ENCODE data around the gene SS18L1. TPM values are rescaled to one million over a fixed set of nuclear protein-coding genes. Genes with fewer than 3 reads are reported as not detected.

SS18L1 gene
- total and polyA plus RNA-seq, 2 experiments from 2014 or later = 2.1 to 13.0 TPM

GRCh38 chr20:62126141-62126540 lies 17.4 kb upstream of the SS18L1 start:
- H3K9me2 ChIP-seq (replicated peaks; ENCODE audit: insufficient read depth) = no peaks in the 10 kb centered on the region
- no peak overlapping the region for H3K27ac ChIP-seq
- H3K4me2 ChIP-seq = no peak overlapping the region
- TF ChIP-seq EZH2 (IDR thresholded peaks at IDR 0.05; ENCODE audit: borderline replicate concordance) = no peak
- TF ChIP-seq EZH2phosphoT487 (IDR thresholded peaks at IDR 0.05; ENCODE audit: low read depth, severe bottlenecking, unreplicated experiment) = no peak
- no peak for TF ChIP-seq CTCF (IDR thresholded peaks at IDR 0.05; ENCODE audit: poor library complexity)
- H3K9me3 ChIP-seq (ENCODE audit: low read depth) = no peaks in the 10 kb centered on the region
- no peak overlapping the region for H2AFZ ChIP-seq
- no peaks in the 10 kb centered on the region for H3K36me3 ChIP-seq (replicated peaks; ENCODE audit: insufficient read depth, low read depth)
- H4K20me1 ChIP-seq (ENCODE audit: insufficient read depth, poor library complexity, severe bottlenecking) = peaks cover 40% of the 10 kb centered on the region
- no peak overlapping the region for H3K4me3 ChIP-seq
- peaks cover 12% of the 10 kb centered on the region for H3K4me1 ChIP-seq (ENCODE audit: insufficient read depth)
- peaks cover 76% of the 10 kb centered on the region for H3K79me2 ChIP-seq
- H3K27me3 ChIP-seq = no peaks in the 10 kb centered on the region
- 96% methylated on average over 20 of the region's 20 CpGs for WGBS (ENCODE audit: low lambda C conversion rate, missing lambda C conversion rate)
- DNase-seq (ENCODE audit: low spot score) = no peak

DNA sequence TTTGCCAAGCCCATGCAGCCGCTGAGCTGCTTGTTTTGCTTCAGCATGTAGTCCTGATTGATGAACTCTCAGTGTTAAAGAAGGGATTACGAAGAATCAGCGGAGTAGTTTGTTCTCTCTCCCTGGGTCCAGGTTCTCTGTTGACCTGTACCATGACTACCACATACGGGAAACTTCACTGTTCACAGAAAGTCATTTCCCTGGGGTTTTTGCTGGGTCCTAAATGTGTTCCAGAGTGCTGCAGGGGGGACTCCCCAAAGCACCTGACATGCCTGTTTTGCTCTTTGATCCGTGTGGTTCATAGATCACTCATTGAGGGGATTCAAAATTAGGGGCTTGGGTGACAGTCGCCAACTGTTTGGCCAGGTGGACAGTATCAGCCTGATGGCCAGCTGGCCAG lies 15.8 kb upstream of the SS18L1 start:
- H3K9me3 ChIP-seq (ENCODE audit: low read depth) = no peaks in the 10 kb centered on the region
- DNase-seq (ENCODE audit: low spot score) = no peak
- H2AFZ ChIP-seq = no peak overlapping the region
- H3K79me2 ChIP-seq = peaks cover 80% of the 10 kb centered on the region
- TF ChIP-seq EZH2phosphoT487 (IDR thresholded peaks at IDR 0.05; ENCODE audit: low read depth, severe bottlenecking, unreplicated experiment) = no peak
- TF ChIP-seq CTCF (IDR thresholded peaks at IDR 0.05; ENCODE audit: poor library complexity) = no peak
- TF ChIP-seq EZH2 (IDR thresholded peaks at IDR 0.05; ENCODE audit: borderline replicate concordance) = no peak
- peaks cover 43% of the 10 kb centered on the region for H4K20me1 ChIP-seq (ENCODE audit: insufficient read depth, poor library complexity, severe bottlenecking)
- no peaks in the 10 kb centered on the region for H3K27me3 ChIP-seq
- 89% methylated on average over 6 of the region's 6 CpGs for WGBS (ENCODE audit: low lambda C conversion rate, missing lambda C conversion rate)
- H3K4me1 ChIP-seq (ENCODE audit: insufficient read depth) = peaks cover 12% of the 10 kb centered on the region
- H3K36me3 ChIP-seq (replicated peaks; ENCODE audit: insufficient read depth, low read depth) = no peaks in the 10 kb centered on the region
- H3K27ac ChIP-seq = no peak overlapping the region
- H3K4me2 ChIP-seq = no peak overlapping the region
- no peaks in the 10 kb centered on the region for H3K9me2 ChIP-seq (replicated peaks; ENCODE audit: insufficient read depth)
- H3K4me3 ChIP-seq = no peak overlapping the region

- Histone ChIP-seq H4K20me1 (ENCODE audit: insufficient read depth, poor library complexity, severe bottlenecking) (peaks cover 37% of the 10 kb centered on the region), H3K36me3 (replicated peaks; ENCODE audit: insufficient read depth, low read depth) (no peaks in the 10 kb centered on the region), H3K9me2 (replicated peaks; ENCODE audit: insufficient read depth) (no peaks in the 10 kb centered on the region), H3K4me1 (ENCODE audit: insufficient read depth) (peaks cover 10% of the 10 kb centered on the region), H3K27me3 (no peaks in the 10 kb centered on the region), H3K4me2 (no peak overlapping the region), H3K9me3 (ENCODE audit: low read depth) (no peaks in the 10 kb centered on the region), H3K4me3 (no peak overlapping the region), H2AFZ (no peak overlapping the region), H3K27ac (no peak overlapping the region), H3K79me2 (peaks cover 73% of the 10 kb centered on the region)
- TF ChIP-seq EZH2 (IDR thresholded peaks at IDR 0.05; ENCODE audit: borderline replicate concordance) (no peak), CTCF (IDR thresholded peaks at IDR 0.05; ENCODE audit: poor library complexity) (no peak)
- 66% methylated on average over 6 of the region's 6 CpGs for WGBS (ENCODE audit: low lambda C conversion rate, missing lambda C conversion rate)
- no peak for DNase-seq (ENCODE audit: low spot score)
These were observed 15.1 kb upstream of the SS18L1 start for GRCh38 chr20:62128502-62128901.
